Stimulated activated CD4-positive, alpha-beta T cell treated with anti-CD3 and anti-CD28 coated beads, Interleukin-4, amount 100 ng/mL, for 4 hours (primary cell): ENCODE measurements around the gene APOL6.

Experiments
- DNase-seq, 2 experiments: peaks; one replicate each; pipeline ENCODE4 v3.0.0-alpha.2; 2020

APOL6 gene, protein sequence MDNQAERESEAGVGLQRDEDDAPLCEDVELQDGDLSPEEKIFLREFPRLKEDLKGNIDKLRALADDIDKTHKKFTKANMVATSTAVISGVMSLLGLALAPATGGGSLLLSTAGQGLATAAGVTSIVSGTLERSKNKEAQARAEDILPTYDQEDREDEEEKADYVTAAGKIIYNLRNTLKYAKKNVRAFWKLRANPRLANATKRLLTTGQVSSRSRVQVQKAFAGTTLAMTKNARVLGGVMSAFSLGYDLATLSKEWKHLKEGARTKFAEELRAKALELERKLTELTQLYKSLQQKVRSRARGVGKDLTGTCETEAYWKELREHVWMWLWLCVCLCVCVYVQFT

GRCh38 chr22:35648066-35649025 is at the start of gene APOL6:
TSS of gene APOL6 (plus strand) at chr22:35648446. CDS start at chr22:35656426, 7,980 bp downstream.
- DNase-seq: peak; percentile 39 to 75

GRCh38 chr22:35599364-35599763 is 48.9 kb upstream of the APOL6 start:
- DNase-seq: no peak

DNA sequence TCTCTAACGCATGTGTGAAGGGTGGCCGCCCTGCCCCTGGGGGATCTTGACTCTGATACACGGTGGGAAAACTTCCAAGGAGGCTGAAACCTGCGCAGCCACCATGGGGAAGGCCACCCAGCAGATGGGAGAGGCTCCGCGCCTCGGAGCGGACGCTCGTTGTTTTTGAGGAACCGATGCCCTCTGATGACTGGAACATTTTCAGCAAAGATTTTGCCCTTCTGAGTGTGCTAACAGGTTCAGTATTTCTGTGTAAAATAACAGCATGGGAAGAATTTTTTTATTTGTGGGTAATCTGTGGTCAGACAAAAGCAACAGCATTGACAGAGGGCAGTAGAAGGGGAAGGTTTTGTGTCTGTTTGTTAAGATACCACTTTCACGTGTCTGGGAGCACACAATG is 47.8 kb upstream of the APOL6 start:
- DNase-seq: no peak

GRCh38 chr22:35601013-35601580 is 47.1 kb upstream of the APOL6 start:
- no peak for DNase-seq

DNA sequence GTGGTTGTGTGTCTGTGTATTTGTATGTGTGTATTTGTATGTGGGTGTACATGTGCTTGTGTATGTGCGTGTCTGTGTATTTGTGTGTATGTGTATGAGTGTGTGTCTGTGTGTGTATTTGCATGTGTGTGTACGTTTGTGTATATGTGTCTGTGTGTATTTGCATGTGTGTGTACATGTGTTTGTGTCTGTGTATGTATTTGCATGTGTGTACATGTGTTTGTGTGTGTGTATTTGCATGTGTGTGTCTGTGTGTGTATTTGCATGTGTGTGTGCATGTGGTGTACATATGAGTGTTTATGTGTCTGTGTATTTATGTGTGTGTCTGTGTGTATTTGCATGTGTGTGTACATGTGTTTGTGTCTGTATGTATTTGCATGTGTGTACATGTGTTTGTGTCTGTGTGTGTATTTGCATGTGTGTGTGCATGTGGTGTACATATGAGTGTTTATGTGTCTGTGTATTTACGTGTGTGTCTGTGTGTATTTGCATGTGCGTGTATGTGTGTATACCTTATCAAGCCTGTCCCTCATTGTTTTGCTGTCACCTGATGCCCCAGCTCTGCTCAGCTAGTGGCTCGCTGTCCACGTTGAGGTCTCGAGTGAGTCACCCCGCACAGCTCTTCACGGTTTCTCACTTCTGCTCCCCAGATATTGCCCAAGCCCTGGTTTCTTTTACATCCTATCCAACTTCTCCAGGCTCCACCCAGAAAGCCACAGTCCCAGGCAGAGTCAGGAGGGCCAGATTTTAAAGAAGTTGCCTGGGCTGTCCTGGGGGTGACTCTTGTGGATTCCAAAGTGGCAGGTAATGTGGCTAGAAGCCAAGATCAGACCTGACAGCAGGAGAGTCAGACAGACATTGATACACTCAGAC is 46.3 kb upstream of the APOL6 start:
- DNase-seq: no peak

DNA sequence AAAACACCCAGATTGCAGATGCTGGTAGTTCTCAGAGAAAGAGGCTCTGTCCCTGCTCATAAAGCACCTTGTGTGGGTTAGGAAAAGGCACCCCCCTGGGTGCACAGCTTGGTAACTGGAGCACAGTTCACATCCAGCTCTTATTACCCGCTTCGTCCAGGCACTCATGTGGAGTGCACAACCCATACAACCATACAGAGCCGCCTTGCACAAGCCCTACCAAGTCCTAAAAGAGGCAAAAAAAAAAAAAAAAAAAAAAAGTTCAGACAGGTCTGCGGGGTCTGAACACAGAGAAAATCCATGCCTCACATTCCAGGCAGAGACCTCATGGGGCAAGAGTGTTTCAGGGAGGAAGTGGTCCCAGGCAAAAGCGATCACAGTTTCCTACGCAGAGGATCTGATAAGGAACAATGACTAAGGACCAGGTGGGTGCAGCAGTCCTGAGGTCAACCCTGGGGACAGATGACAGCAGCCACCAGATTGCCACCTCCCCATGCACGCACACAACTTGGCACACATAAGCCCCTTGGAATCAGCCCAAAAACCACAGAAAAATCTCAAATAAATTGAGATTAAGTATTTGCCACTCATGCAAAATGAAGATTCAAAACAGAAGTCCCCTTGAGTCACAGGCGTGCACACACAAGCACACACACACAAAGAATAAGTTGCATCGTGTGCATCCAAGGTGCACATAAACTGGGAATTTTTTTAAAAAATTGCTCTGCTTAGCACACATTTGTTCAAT is 43.5 kb upstream of the APOL6 start:
- DNase-seq: no peak

GRCh38 chr22:35605369-35605680 is 42.9 kb upstream of the APOL6 start:
- DNase-seq: no peak

GRCh38 chr22:35605851-35606481 is 42.3 kb upstream of the APOL6 start:
- DNase-seq: no peak

GRCh38 chr22:35606916-35607315 is 41.3 kb upstream of the APOL6 start:
- no peak for DNase-seq

DNA sequence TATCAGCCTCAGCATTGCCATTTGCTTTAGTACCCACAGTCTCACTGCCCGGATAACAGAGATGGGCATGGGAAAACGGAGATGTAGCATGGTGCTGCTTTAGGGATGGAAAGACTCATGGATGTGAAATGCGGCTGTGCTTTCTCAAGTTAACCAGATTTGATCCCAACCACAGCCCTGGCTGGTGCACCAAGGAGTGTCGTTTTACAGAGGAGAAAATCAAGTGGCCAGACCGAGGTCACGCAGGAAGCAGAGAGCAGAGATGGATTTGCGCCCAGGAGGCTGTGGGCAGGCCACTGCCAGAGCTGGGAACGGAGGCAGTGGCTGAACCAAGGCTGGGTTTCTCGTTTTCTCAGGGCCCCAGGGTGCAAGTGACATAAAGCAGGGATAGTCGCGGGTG is 40.2 kb upstream of the APOL6 start:
- no peak for DNase-seq

- DNase-seq: no peak
Observed at GRCh38 chr22:35609261-35609660, 39.0 kb upstream of the APOL6 start.

DNA sequence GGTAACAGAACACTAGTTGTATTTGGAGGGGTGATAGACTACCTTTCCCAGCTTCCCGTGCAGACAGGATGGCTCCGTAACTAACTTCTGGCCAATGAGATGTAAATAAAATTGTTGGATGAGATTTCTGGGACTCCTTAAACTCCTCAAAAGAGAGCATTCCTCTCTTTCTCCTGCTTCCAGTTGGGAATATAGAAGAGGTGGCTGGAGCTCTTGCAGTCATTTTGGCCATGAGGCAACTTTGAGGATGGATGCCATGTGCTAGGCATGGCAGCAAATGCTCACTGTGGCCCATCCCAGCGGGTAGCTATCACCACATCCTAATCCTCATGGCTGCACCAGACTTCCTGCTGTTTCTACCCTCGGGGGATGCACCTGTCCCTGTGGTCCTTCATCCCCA is 38.5 kb upstream of the APOL6 start:
- DNase-seq: no peak

DNA sequence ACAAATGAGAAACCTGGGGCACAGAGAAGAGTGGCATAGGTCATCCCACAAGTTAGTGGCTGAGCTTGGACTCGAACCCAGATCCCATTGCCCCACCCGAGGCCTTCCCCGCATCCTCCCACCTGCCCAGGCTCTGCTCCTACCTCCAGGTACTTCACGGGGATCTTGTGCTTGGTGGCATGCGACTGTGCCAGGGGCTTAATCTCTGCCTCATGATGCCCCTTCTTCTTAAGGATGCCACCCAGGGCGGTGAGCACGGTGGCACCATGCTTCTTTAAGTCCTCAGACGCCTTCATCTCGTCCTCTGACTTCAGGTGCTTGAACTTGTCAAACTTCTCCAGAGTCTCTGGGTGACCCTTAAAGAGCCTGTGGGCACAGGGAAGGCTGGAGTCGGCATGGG is 37.5 kb upstream of the APOL6 start:
- DNase-seq: no peak

GRCh38 chr22:35611200-35611890 is 36.9 kb upstream of the APOL6 start:
- no peak for DNase-seq

DNA sequence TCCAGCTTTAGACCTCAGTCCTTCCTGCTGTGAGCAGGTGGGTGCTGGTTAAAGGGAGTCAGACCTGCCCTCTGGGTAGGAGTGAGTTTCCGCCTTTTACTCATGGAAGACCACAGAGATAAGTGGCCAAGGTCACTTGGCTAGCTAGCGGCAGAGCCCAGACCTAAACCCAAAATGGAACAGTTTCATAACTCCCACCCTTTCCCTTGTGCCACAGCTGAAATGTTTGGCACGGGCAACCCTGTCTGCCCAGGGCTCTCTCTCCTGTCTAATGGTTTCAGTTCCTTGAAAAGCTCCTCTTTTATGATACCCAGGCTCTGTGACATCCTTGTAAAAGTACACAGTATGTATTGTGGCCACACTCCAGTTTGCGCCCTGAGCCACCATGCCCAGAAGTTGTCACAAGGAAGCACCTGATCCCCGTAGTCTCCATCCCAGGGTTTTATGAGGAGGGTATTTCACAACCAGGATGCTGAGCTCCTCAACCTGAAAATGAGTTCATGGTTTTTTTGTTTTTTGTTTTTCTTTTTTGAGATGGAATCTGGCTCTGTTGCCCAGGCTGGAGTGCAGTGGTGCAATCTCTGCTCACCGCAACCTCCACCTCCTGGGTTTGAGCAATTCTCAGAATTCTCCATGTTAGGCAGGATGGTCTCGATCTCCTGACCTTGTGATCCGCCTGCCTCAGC is 36.2 kb upstream of the APOL6 start:
- no peak for DNase-seq

GRCh38 chr22:35612903-35613302 is 35.3 kb upstream of the APOL6 start:
- DNase-seq: no peak

DNA sequence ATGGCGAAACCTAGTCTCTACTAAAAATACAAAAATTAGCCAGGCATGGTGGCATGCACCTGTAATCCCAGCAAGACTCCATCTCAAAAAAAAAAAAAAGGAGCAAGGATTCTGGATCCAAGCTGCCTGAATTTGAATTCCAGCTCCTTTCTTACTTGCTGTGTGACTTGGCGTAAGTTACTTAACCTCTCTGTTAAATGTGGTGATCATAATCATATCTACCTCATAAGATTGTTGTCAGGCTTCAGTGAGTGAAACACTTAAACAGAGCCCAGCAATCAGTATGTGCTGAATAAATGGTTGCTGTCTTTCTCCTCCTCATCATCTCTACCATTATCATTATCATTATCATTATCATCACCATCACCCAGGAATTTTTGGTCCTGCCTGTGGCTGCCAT is 33.8 kb upstream of the APOL6 start:
- no peak for DNase-seq

- no peak for DNase-seq
Observed at GRCh38 chr22:35615156-35615555, 33.1 kb upstream of the APOL6 start.

DNA sequence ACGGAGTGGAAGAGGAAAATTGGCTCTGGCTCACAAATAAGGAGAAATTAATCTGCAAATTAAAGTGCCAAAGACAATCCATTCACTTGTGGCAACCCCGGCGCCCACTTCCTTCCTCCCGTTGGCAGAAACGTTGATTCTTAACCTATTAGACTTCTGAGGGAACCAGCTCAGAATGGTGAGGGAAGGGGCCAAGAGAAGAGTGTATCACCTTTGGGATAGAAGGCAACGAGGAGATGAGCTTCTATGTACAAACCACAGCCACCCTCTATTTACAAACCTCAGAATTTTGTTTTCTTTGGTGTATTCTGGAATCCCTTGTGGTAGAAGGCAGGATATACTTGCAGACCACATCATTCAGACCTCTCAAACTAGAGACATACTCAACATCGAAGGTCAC is 32.2 kb upstream of the APOL6 start:
- no peak for DNase-seq

DNA sequence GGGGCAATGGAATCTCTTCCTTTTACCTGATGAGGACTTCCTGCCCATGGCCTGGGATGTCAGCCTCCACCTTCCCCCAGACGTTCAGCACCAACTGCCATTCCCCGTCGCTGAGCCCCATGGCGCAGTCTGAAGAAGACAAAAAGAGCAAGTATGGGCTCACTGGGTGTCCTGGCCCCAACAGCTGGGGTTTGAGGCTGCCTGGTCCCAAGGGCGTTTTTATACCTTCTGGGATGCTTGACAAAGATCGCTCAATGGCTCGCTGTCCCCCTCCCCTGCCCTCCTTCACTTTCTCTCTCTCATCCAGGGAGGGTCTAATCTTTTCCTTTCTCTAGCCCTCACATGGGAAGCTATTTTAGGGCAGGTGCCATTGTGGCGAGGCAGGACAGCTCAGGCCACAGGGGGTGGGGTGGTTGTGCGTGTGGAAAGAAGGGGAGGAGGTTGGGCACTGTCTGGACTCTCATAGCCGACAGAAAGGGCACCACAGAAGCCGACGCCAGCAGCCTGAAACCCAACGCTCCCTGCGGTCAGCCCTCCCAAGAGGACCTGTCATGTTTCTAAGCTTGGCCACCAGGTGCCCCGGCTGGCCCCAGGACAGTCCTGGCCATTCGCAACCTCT is 31.0 kb upstream of the APOL6 start, which contains the start of gene MB:
MB (minus strand) TSS at position 193 of the 619 bp plus-strand sequence; CDS start at position 121, 72 bp downstream.
- DNase-seq: no peak
